K562 (cell line): Measurements from ENCODE around the gene MYOM1. TPM values are rescaled to one million over a fixed set of nuclear protein-coding genes. Genes with fewer than 3 reads are reported as not detected.
A peak's percentile ranks its signal among the peaks of the same experiment; 100 is the strongest.

ENCODE experiments used
- ARID1B ChIP-seq: fragments of 450-650 bp; IDR thresholded peaks from 2 replicates; pipeline ENCODE4 v1.6.1; 2016; ENCODE audit warnings: antibody characterized with exemption, mild to moderate bottlenecking, inconsistent platforms
- BCOR ChIP-seq: fragments of 450-650 bp; IDR thresholded peaks from 2 replicates; pipeline ENCODE4 v1.6.1; 2016
- BDP1 ChIP-seq: IDR thresholded peaks from 3 replicates; pipeline ENCODE4 v1.6.1; 2011; ENCODE audit not compliant: insufficient read length, insufficient read depth
- BRF1 ChIP-seq: IDR thresholded peaks from 3 replicates; pipeline ENCODE4 v1.6.1; 2011; ENCODE audit warnings: borderline replicate concordance, mild to moderate bottlenecking; ENCODE audit not compliant: insufficient read length; ENCODE audit errors: extremely low read depth
- CBX1 ChIP-seq: sonication (generic); IDR thresholded peaks from 2 replicates; pipeline ENCODE4 v1.6.1; 2016; ENCODE audit warnings: antibody characterized with exemption, low read depth, mild to moderate bottlenecking
- DACH1 ChIP-seq: fragments of 450-650 bp; IDR thresholded peaks from 2 replicates; pipeline ENCODE4 v1.6.1; 2018; ENCODE audit not compliant: partially characterized antibody
- DNMT1 ChIP-seq: fragments of 450-650 bp; IDR thresholded peaks from 2 replicates; pipeline ENCODE4 v1.6.1; 2016; ENCODE audit warnings: antibody characterized with exemption, mild to moderate bottlenecking
- DPF2 ChIP-seq: fragments of 450-650 bp; IDR thresholded peaks from 2 replicates; pipeline ENCODE4 v1.6.1; 2016
- FOXA3 ChIP-seq, 2 experiments: fragments of 450-650 bp in 1 of 2; sonication (generic) in 1 of 2; formaldehyde crosslinking; IDR thresholded peaks in 1 of 2; conservative IDR thresholded peaks in 1 of 2; 2 replicates each; pipeline versions ENCODE4 v1.4.0 to v1.8.0; 2020 to 2022; ENCODE audit warnings: mild to moderate bottlenecking in 2 of 2, missing genetic modification reagents in 1 of 2
- FOXJ3 ChIP-seq: sonication (generic); formaldehyde crosslinking; IDR thresholded peaks from 2 replicates; pipeline ENCODE4 v1.4.0; 2020; ENCODE audit warnings: mild to moderate bottlenecking, missing genetic modification reagents
- HDAC1 ChIP-seq, 2 experiments: fragments of 450-650 bp; IDR thresholded peaks; 2 replicates each; pipeline ENCODE4 v1.6.1; 2016 to 2017; ENCODE audit warnings: inconsistent platforms in 1 of 2, mild to moderate bottlenecking in 1 of 2, moderate library complexity in 1 of 2
- HDAC2 ChIP-seq: fragments of 450-650 bp; IDR thresholded peaks from 2 replicates; pipeline ENCODE4 v1.6.1; 2016; ENCODE audit warnings: mild to moderate bottlenecking
- HOXB6 ChIP-seq: fragments of 250-450 bp; sonication (Bioruptor Pico); IDR thresholded peaks from 2 replicates; pipeline ENCODE4 v1.5.1; 2022; ENCODE audit warnings: mild to moderate bottlenecking, borderline replicate concordance
- JUND ChIP-seq, 2 experiments: IDR thresholded peaks; 2 replicates in 1 of 2; 3 replicates in 1 of 2; pipeline ENCODE4 v1.6.1; 2011; ENCODE audit warnings: borderline replicate concordance in 2 of 2, low read depth in 2 of 2, low read length in 2 of 2, improper control_type of control experiment in 1 of 2, missing biosample characterization in 1 of 2, missing genetic modification characterization in 1 of 2, missing genetic modification reagents in 1 of 2
- KDM5B ChIP-seq: fragments of 200-600 bp; sonication (generic); IDR thresholded peaks from 2 replicates; pipeline ENCODE4 v1.6.1; 2012; ENCODE audit warnings: low read depth, mild to moderate bottlenecking, moderate library complexity, low read length, control low read depth, inconsistent platforms; ENCODE audit not compliant: insufficient replicate concordance
- NEUROD1 ChIP-seq: fragments of 150-350 bp; IDR thresholded peaks from 2 replicates; pipeline ENCODE4 v1.6.1; 2014; ENCODE audit warnings: borderline replicate concordance, low read length, low read depth; ENCODE audit not compliant: partially characterized antibody
- PCBP2 ChIP-seq: fragments of 200-400 bp; formaldehyde crosslinking; IDR thresholded peaks from 2 replicates; pipeline ENCODE4 v1.6.1; 2018; ENCODE audit warnings: low read length, low read depth, mild to moderate bottlenecking, moderate library complexity; ENCODE audit not compliant: poor library complexity, severe bottlenecking
- PML ChIP-seq: IDR thresholded peaks from 2 replicates; pipeline ENCODE4 v1.6.1; 2012; ENCODE audit warnings: low read length, inconsistent platforms
- POLR2AphosphoS5 ChIP-seq: IDR thresholded peaks from 2 replicates; pipeline ENCODE4 v1.6.1; 2011; ENCODE audit warnings: mild to moderate bottlenecking, low read depth, low read length, moderate library complexity; ENCODE audit not compliant: control insufficient read depth, insufficient read depth
- PTRF ChIP-seq: fragments of 450-650 bp; IDR thresholded peaks from 2 replicates; pipeline ENCODE4 v1.6.1; 2016; ENCODE audit warnings: mild to moderate bottlenecking, missing genetic modification characterization, missing compliant biosample characterization
- SIN3A ChIP-seq, 2 experiments: fragments of 150-350 bp in 1 of 2; IDR thresholded peaks; 2 replicates each; pipeline ENCODE4 v1.6.1; 2011 to 2016; ENCODE audit warnings: borderline replicate concordance in 2 of 2, low read depth in 2 of 2, low read length in 2 of 2, mild to moderate bottlenecking in 2 of 2, moderate library complexity in 2 of 2; ENCODE audit not compliant: control insufficient read depth in 1 of 2
- TAF15 ChIP-seq: fragments of 200-400 bp; formaldehyde crosslinking; IDR thresholded peaks from 2 replicates; pipeline ENCODE4 v1.6.1; 2017; ENCODE audit warnings: mild to moderate bottlenecking, low read depth, low read length, moderate library complexity
- TCF7 ChIP-seq: sonication (generic); IDR thresholded peaks from 2 replicates; pipeline ENCODE4 v1.6.1; 2016; ENCODE audit warnings: antibody characterized with exemption, borderline replicate concordance
- TCF7L2 ChIP-seq: fragments of 150-350 bp; IDR thresholded peaks from 2 replicates; pipeline ENCODE4 v1.6.1; 2016; ENCODE audit warnings: low read depth, mild to moderate bottlenecking, low read length, moderate library complexity
- ZNF586 ChIP-seq: fragments of 450-650 bp; formaldehyde crosslinking; conservative IDR thresholded peaks from 2 replicates; pipeline ENCODE4 v1.4.0; 2020; ENCODE audit warnings: mild to moderate bottlenecking, moderate library complexity
- polyA plus RNA-seq, 8 experiments: library from polyadenylated mRNA; depleted of rRNA in 4 of 8; stranded (reverse) in 5 of 8; unstranded in 3 of 8; fragments of >200 nt; fragmentation: Nextera tagmentation in 2 of 8; fragmentation: Illumina TruSeq in 1 of 8; extraction: Ambion mirVana in 2 of 8; extraction: Trizol in 1 of 8; gene quantifications; 2 replicates each; pipeline versions ENCODE4 v1.2.1 to v1.2.3, GENCODE V29; 2011 to 2014; ENCODE audit warnings: inconsistent platforms in 1 of 8, missing spikeins in 1 of 8
- total RNA-seq, 7 experiments: library from RNA; depleted of rRNA in 6 of 7; stranded (reverse); fragments of >200 nt in 6 of 7; fragmentation: Illumina TruSeq in 2 of 7; extraction: Trizol in 2 of 7; gene quantifications; 2 replicates each; pipeline versions ENCODE4 v1.2.1 to v1.2.3, GENCODE V29; 2011 to 2021; ENCODE audit warnings: low replicate concordance in 1 of 7
- TF ChIP-seq, protein P1 (sequence below): fragments of 250-450 bp; sonication (Bioruptor Pico); IDR thresholded peaks from 2 replicates; pipeline ENCODE4 v1.8.0; 2022; ENCODE audit warnings: moderate library complexity, mild to moderate bottlenecking, inconsistent platforms
- TF ChIP-seq, protein P2 (sequence below): sonication (generic); formaldehyde crosslinking; IDR thresholded peaks from 2 replicates; pipeline ENCODE4 v1.8.1; 2023; ENCODE audit warnings: mild to moderate bottlenecking, missing genetic modification reagents
- TF ChIP-seq, protein P3 (sequence below): fragments of 450-650 bp; IDR thresholded peaks from one replicate; pipeline ENCODE4 v1.6.1; 2018; ENCODE audit warnings: mild to moderate bottlenecking, moderate library complexity; ENCODE audit not compliant: partially characterized antibody

MYOM1 gene
- total and polyA plus RNA-seq, 9 of the 15 experiments (the other 6 are each of a cell fraction or from before 2014, with no cell fraction given), result 0.01 to 0.62 (median 0.25) TPM

DNA sequence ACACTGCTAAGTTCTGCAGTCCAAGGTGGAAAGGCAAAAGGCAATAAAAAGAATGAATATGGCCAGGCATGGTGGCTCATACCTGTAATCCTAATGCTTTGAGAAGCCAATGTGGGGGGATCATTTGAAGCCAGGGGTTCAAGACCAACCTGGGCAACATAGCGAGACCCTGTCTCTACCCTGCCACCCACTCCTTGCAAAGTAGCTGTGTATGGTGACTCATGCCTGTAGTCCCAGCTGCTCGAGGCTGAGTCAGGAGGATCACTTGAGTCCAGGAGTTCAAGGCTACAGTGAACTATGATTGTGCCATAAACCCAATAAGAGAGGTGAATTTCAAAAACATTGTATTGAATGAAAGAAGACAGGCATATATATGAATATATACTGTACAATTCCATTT lies 44.6 kb upstream of the MYOM1 start (continued):
- TF ChIP-seq BCOR (0 out of 2 replicates have a peak, but pooled peaks have one; percentile 40), DNMT1 (no peak), HDAC1 (IDR thresholded peaks at IDR 0.05) (no peak), TCF7 (no peak), POLR2AphosphoS5 (no peak), HOXB6 (CRISPR knock-in tag) (no peak), ARID1B (peak; percentile 54; the same call in 1 of the 2 replicates), FOXA3 (CRISPR knock-in tag; conservative IDR thresholded peaks at IDR 0.05 in 1 of 2, IDR thresholded peaks at IDR 0.05 in 1 of 2) (no peak), ZNF586 (CRISPR knock-in tag) (no peak), JUND (IDR thresholded peaks at IDR 0.05; ENCODE audit: borderline replicate concordance, low read depth, low read length) (peak; percentile 85), JUND (tag; IDR thresholded peaks at IDR 0.05; ENCODE audit: borderline replicate concordance, low read depth, low read length) (peak; percentile 77; the same call in 1 of the 3 replicates), CBX1 (no peak), NEUROD1 (no peak), FOXJ3 (no peak), SIN3A (IDR thresholded peaks at IDR 0.05; ENCODE audit: borderline replicate concordance in 2 of 2, control insufficient read depth in 1 of 2, low read depth in 2 of 2, low read length in 2 of 2) (no peak), PTRF (no peak), DPF2 (peak; percentile 78), PML (no peak), BDP1 (no peak), DACH1 (peak; percentile 67), BRF1 (no peak), KDM5B (no peak), TCF7L2 (no peak), TAF15 (no peak), HDAC2 (no peak), PCBP2 (no peak)
- TF ChIP-seq, protein P1, sequence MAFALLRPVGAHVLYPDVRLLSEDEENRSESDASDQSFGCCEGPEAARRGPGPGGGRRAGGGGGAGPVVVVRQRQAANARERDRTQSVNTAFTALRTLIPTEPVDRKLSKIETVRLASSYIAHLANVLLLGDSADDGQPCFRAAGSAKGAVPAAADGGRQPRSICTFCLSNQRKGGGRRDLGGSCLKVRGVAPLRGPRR (CRISPR knock-in tag), result no peak
- TF ChIP-seq, protein P2, sequence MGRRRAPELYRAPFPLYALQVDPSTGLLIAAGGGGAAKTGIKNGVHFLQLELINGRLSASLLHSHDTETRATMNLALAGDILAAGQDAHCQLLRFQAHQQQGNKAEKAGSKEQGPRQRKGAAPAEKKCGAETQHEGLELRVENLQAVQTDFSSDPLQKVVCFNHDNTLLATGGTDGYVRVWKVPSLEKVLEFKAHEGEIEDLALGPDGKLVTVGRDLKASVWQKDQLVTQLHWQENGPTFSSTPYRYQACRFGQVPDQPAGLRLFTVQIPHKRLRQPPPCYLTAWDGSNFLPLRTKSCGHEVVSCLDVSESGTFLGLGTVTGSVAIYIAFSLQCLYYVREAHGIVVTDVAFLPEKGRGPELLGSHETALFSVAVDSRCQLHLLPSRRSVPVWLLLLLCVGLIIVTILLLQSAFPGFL (CRISPR knock-in tag), result no peak
- TF ChIP-seq, protein P3, sequence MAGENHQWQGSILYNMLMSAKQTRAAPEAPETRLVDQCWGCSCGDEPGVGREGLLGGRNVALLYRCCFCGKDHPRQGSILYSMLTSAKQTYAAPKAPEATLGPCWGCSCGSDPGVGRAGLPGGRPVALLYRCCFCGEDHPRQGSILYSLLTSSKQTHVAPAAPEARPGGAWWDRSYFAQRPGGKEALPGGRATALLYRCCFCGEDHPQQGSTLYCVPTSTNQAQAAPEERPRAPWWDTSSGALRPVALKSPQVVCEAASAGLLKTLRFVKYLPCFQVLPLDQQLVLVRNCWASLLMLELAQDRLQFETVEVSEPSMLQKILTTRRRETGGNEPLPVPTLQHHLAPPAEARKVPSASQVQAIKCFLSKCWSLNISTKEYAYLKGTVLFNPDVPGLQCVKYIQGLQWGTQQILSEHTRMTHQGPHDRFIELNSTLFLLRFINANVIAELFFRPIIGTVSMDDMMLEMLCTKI, result no peak
